ENCODE results near the gene LGR6.
"Not testable (repeated sequence)": the region's sequence is repeated elsewhere in the genome, so short reads cannot be mapped to it uniquely, and the experiment has no call there.

Gene LGR6, protein sequence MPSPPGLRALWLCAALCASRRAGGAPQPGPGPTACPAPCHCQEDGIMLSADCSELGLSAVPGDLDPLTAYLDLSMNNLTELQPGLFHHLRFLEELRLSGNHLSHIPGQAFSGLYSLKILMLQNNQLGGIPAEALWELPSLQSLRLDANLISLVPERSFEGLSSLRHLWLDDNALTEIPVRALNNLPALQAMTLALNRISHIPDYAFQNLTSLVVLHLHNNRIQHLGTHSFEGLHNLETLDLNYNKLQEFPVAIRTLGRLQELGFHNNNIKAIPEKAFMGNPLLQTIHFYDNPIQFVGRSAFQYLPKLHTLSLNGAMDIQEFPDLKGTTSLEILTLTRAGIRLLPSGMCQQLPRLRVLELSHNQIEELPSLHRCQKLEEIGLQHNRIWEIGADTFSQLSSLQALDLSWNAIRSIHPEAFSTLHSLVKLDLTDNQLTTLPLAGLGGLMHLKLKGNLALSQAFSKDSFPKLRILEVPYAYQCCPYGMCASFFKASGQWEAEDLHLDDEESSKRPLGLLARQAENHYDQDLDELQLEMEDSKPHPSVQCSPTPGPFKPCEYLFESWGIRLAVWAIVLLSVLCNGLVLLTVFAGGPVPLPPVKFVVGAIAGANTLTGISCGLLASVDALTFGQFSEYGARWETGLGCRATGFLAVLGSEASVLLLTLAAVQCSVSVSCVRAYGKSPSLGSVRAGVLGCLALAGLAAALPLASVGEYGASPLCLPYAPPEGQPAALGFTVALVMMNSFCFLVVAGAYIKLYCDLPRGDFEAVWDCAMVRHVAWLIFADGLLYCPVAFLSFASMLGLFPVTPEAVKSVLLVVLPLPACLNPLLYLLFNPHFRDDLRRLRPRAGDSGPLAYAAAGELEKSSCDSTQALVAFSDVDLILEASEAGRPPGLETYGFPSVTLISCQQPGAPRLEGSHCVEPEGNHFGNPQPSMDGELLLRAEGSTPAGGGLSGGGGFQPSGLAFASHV

GRCh38 chr1:202193614-202194327 lies at the start of gene LGR6:
Gene LGR6, plus strand, starts transcription at chr1:202193799. Its CDS starts 191 bp downstream, at chr1:202193990.
- DNase-seq, result no peak

GRCh38 chr1:202144402-202145067 lies 49.1 kb upstream of the LGR6 start, which contains the start of gene ARL8A:
Gene ARL8A, minus strand, starts transcription at chr1:202144737. Its CDS starts 165 bp downstream, at chr1:202144572.
- peak; percentile 70 to 71 for DNase-seq

DNA sequence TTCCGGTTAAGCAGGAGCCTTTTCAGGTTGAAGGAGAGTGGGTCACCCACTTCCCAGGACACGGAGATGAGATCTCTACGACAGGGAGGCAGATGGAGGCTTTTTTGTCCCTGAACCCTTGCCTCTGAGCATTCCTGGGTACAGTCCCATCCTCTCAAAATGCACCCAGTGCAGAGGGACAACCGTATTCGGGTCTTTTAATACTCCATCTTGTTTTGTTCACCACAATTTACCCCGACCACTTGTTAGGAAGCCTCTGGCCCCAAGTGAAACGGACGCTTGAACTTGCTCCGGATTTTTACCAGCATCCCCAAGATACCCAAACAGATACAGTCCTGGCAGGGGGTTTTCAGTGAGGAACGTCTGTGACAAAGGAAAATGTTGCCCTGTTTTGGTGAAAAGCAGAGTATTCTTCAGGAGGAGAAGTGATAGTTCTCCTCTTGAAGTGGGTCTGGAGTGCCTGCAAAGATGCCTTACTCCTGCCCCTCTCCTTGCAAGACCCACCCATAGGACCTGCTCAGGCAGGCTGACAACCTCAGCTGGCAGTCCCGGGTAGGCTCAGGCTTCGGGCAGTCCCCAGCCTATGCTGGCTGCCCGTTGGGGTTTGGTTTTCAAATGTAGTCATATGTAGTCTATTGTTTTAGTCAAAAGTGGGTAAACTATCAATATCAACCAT lies 48.4 kb upstream of the LGR6 start:
- peak in 1 of 2 donors; percentile 44 for DNase-seq

GRCh38 chr1:202145744-202146140 lies 47.9 kb upstream of the LGR6 start:
- DNase-seq, result not testable (repeated sequence)

GRCh38 chr1:202146279-202146678 lies 47.3 kb upstream of the LGR6 start:
- no peak for DNase-seq

DNA sequence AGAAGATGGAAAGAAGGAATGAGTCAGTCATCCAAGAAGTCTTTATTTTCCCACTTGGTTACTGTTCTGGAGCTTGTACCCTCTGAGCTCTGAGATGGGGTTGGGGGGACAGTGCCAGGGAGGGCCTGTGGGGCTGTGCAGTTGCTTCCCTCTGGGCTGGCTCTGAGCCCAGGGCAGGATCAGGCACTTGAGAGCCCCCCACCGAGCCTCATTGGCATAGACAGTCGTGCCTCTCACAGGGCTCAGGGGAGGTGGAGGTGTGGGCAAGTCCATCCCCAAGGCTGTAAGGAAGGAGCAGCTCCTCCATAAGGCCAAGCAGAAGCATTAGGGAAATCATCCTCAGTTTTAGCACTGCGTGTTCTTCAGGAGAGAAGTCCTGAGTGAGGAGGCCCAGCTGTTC lies 46.6 kb upstream of the LGR6 start:
- DNase-seq, result no peak

DNA sequence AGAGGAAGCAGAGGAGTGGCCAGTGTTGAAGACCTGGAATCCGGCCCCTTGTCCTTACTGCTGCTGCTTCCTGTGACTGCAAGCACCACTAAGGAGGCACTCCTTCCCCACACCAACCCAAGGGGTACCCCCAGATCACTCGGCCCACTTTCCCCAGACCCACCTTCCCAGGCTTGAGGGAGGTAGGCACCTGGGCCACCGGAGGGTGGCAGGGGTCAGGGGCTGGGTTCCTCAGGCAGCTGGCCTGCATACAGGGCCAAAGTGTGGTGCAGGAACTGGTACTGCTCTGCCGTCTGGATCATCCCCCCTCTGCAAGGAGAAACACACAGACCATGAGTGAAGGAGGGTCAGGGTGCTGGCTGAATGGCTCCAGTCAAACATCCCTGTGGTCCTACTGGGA lies 45.2 kb upstream of the LGR6 start:
- DNase-seq, result no peak

- DNase-seq, result no peak
Observed at GRCh38 chr1:202149566-202149965, 44.0 kb upstream of the LGR6 start.

DNA sequence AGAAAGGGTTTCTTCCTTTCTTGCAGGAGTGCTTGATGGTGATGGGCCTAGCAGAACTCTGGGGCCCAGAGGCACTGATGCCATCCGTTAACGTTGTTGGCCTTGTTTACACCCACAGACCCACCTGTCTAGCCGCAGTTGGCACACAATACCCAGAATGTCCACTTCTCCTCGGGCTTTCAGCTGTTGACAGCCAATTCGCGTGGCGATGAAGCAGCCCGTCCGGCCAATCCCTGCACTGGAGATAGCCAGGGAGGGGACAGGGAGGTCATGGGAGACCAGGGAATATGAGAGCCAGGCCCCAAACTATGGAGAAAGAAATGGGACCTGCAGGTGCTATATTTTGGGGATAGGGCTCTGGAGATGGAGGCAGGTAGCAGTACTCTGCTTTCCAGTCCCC lies 43.4 kb upstream of the LGR6 start:
- DNase-seq, result no peak

DNA sequence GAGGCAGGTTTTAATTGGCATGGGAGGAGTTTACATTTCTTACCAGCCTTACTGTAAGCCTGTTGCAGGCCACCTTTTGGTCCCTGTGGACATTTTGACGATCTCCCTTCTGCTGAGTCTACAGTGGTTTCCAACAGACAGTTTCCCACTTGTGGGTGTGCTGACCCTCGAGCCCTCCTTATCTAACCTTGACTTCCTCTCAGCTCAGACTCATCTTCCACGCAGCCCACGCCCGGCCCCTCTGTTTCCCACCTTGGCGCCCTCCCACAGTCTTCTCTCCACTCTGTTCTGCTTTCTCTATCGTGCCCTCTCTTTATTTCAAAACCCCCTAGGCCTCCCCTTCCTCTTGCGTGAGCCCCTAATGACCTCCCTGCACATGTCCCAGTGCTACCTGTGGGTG lies 43.0 kb upstream of the LGR6 start:
- no peak for DNase-seq

DNA sequence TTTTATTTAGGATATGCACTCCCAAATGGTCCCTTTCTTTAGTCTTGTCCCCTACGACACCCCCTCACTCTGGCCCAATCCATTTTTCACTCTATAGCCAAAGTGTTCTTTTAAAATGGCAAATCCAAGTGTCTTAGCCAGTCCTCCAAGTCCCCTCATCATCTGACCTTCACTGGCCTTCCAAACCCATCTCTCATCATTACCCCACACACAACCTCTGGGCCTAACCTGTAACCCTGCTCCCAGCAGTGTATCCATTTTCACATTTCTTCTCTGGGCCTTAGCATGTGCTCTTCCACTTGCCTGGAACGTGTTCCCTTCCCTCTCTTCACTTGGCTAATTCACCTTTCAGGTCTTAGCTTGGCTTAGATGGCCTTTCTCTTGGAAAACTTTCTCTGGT lies 42.6 kb upstream of the LGR6 start:
- no peak for DNase-seq

GRCh38 chr1:202152399-202152798 lies 41.2 kb upstream of the LGR6 start:
- no peak for DNase-seq

DNA sequence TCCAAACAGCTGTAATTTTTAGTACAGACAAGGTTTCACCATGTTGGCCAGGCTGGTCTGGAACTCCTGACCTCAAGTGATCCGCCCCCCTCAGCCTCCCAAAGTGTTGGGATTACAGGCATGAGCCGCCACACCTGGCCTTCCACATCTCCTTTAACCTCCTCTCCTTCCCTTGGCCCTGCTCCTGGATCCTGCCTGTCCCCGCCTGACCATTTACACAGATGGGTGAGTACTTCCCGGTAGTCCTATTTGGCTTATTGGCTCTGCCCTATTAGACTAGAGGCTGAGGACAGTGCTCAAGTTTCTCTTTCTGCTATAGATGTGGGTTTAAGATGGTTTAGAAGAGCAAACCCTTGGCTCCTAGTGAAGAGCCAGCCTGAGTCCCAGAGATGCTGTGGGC lies 40.3 kb upstream of the LGR6 start:
- DNase-seq, result no peak

- no peak for DNase-seq
Observed at GRCh38 chr1:202154148-202154765, 39.3 kb upstream of the LGR6 start.

GRCh38 chr1:202154766-202155477 lies 38.7 kb upstream of the LGR6 start:
- peak; percentile 62 to 73 for DNase-seq

GRCh38 chr1:202155478-202156021 lies 38.0 kb upstream of the LGR6 start:
- DNase-seq, result no peak

DNA sequence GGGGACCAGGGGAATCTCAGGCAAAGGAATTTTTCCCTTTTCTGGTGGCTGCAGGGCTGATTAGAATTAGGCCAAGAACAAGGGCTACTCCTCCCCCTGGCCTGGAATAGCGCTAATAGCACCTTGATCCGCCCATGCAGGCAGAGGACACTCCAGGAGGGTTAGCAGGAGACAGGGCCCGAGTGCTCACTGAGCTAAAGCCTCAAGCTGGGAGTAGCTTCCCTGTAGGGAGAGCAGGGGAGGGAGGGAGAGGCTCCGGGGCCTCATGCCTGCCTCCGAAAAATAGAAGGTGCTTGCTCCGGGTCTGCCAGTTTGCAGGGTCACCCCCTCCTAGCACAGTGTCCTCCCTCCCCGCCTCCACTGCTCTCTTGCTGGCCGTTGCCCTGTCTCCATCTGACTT lies 37.0 kb upstream of the LGR6 start:
- no peak for DNase-seq

GRCh38 chr1:202157945-202158344 lies 35.7 kb upstream of the LGR6 start:
- DNase-seq, result no peak

- DNase-seq, result no peak
Observed at GRCh38 chr1:202158810-202159533, 34.6 kb upstream of the LGR6 start.

Measured in CD4-positive, alpha-beta T cell treated with Interleukin-1 beta for 1 hour (primary cell).